HCT116 (cell line): ENCODE data around the gene IL1RAP. TPM values are rescaled to one million over a fixed set of nuclear protein-coding genes. Genes with fewer than 3 reads are reported as not detected.

Source experiments
- ATAC-seq: fragments of 200-7000 bp; cut with Tn5 transposase; 2 replicates; pipeline ENCODE4 v1.9.1; 2020; ENCODE audit warnings: mild to moderate bottlenecking, moderate library complexity
- BruUV-seq: library from RNA; stranded (reverse); fragments of 400-500 nt; replicated peaks from 2 replicates; lab custom pipeline; 2021; lab: Mats Ljungman, UMichigan
- CTCF ChIA-PET: fragments of 300-600 bp; sonication (Branson Sonifier 250); formaldehyde crosslinking; loops from one replicate; lab custom pipeline; 2021; ENCODE audit warnings: antibody characterized with exemption; lab: Charles Lee
- POLR2A ChIA-PET: fragments of 300-600, 350-600 bp; sonication (Branson Sonifier 250); formaldehyde crosslinking; loops from one replicate; lab custom pipeline; 2021; ENCODE audit warnings: antibody characterized with exemption; lab: Charles Lee
- RAD21 ChIA-PET, 2 experiments: fragments of 300-600 bp; sonication (Branson Sonifier 250); formaldehyde crosslinking; loops; one replicate each; lab custom pipeline; 2023; ENCODE audit warnings: low total read pairs in 2 of 2; ENCODE audit not compliant: uncharacterized antibody in 2 of 2, unreplicated experiment in 2 of 2, low non-redundant PET in 1 of 2; lab: Charles Lee
- DNase-seq: peaks from one replicate; pipeline ENCODE4 v3.0.0-alpha.2; 2010; ENCODE audit warnings: low read depth, low spot score
- H2AFZ ChIP-seq: fragments of 200-600 bp; shearing (Covaris generic), sonication (generic); 2 replicates; pipeline ENCODE4 v1.6.1; 2017; ENCODE audit warnings: low read depth, mixed run types, mixed read lengths, antibody characterized with exemption, low read length; ENCODE audit not compliant: poor library complexity, severe bottlenecking
- H3K27ac ChIP-seq: 2 replicates; pipeline ENCODE4 v1.5.1; 2012; ENCODE audit warnings: low read depth, low read length
- H3K27me3 ChIP-seq: fragments of 200-600 bp; sonication (generic); 2 replicates; pipeline ENCODE4 v1.6.1; 2016; ENCODE audit warnings: mixed run types, low read length, mixed read lengths; ENCODE audit not compliant: insufficient read depth
- H3K36me3 ChIP-seq, 2 experiments: fragments of 200-500 bp in 1 of 2; fragments of 200-600 bp in 1 of 2; sonication (Bioruptor generic) in 1 of 2; sonication (generic) in 1 of 2; 2 replicates each; pipeline versions ENCODE4 v1.5.1 to v1.6.1; 2014 to 2016; ENCODE audit warnings: low read length in 2 of 2, inconsistent platforms in 1 of 2, mixed read lengths in 1 of 2, mixed run types in 1 of 2; ENCODE audit not compliant: insufficient read depth in 2 of 2, control insufficient read depth in 1 of 2
- H3K4me1 ChIP-seq, 2 experiments: fragments of 200-600 bp in 1 of 2; sonication (generic) in 1 of 2; 2 replicates each; pipeline versions ENCODE4 v1.5.1 to v1.6.1; 2012 to 2017; ENCODE audit warnings: low read length in 2 of 2, inconsistent platforms in 1 of 2, mild to moderate bottlenecking in 1 of 2, mixed read lengths in 1 of 2, mixed run types in 1 of 2, moderate library complexity in 1 of 2; ENCODE audit not compliant: insufficient read depth in 2 of 2, control insufficient read depth in 1 of 2
- H3K4me2 ChIP-seq: fragments of 200-600 bp; sonication (generic); 2 replicates; pipeline ENCODE4 v1.6.1; 2017; ENCODE audit warnings: mixed run types, low read length, mixed read lengths
- H3K4me3 ChIP-seq, 2 experiments: fragments of 200-600 bp in 1 of 2; sonication (generic) in 1 of 2; replicated peaks in 1 of 2; 2 replicates each; pipeline ENCODE4 v1.5.1; 2011 to 2016; ENCODE audit warnings: low read length in 2 of 2, control low read depth in 1 of 2, low read depth in 1 of 2, mild to moderate bottlenecking in 1 of 2, mixed read lengths in 1 of 2, mixed run types in 1 of 2
- H3K79me2 ChIP-seq: fragments of 200-600 bp; sonication (generic); 2 replicates; pipeline ENCODE4 v1.6.1; 2017; ENCODE audit warnings: mild to moderate bottlenecking, mixed run types, low read length, moderate library complexity, mixed read lengths; ENCODE audit not compliant: insufficient read depth
- H3K9ac ChIP-seq: fragments of 200-600 bp; sonication (generic); 2 replicates; pipeline ENCODE4 v1.6.1; 2016; ENCODE audit warnings: low read length, mixed read lengths
- H3K9me2 ChIP-seq: fragments of 200-600 bp; sonication (generic), shearing (Covaris generic); 2 replicates; pipeline ENCODE4 v1.6.1; 2017; ENCODE audit warnings: mixed run types, mild to moderate bottlenecking, moderate library complexity; ENCODE audit not compliant: insufficient read depth
- H3K9me3 ChIP-seq, 2 experiments: fragments of 200-500 bp in 1 of 2; fragments of 200-600 bp in 1 of 2; sonication (Bioruptor generic) in 1 of 2; sonication (generic) in 1 of 2; 2 replicates each; pipeline ENCODE4 v1.6.1; 2014 to 2017; ENCODE audit warnings: low read length in 2 of 2, mixed read lengths in 2 of 2, inconsistent platforms in 1 of 2, low read depth in 1 of 2, mild to moderate bottlenecking in 1 of 2, mixed run types in 1 of 2, moderate library complexity in 1 of 2; ENCODE audit not compliant: control insufficient read depth in 1 of 2, insufficient read depth in 1 of 2
- H4K20me1 ChIP-seq: fragments of 200-600 bp; sonication (generic), shearing (Covaris generic); 2 replicates; pipeline ENCODE4 v1.6.1; 2017; ENCODE audit warnings: mixed run types, mild to moderate bottlenecking, moderate library complexity; ENCODE audit not compliant: insufficient read depth
- CBX3 ChIP-seq: IDR thresholded peaks from 2 replicates; pipeline ENCODE4 v1.6.1; 2012; ENCODE audit warnings: low read depth
- EGR1 ChIP-seq: IDR thresholded peaks from 2 replicates; pipeline ENCODE4 v1.6.1; 2012; ENCODE audit warnings: low read depth
- ELF1 ChIP-seq: IDR thresholded peaks from 2 replicates; pipeline ENCODE4 v1.6.1; 2012; ENCODE audit warnings: low read depth, borderline replicate concordance
- EZH2phosphoT487 ChIP-seq: fragments of 200-600 bp; IDR thresholded peaks from 2 replicates; pipeline ENCODE4 v1.6.1; 2018; ENCODE audit warnings: antibody characterized with exemption, borderline replicate concordance
- JUND ChIP-seq: IDR thresholded peaks from 2 replicates; pipeline ENCODE4 v1.6.1; 2012
- POLR2A ChIP-seq: IDR thresholded peaks from 2 replicates; pipeline ENCODE4 v1.7.0; 2011; ENCODE audit warnings: borderline replicate concordance; ENCODE audit not compliant: insufficient read depth, insufficient read length; ENCODE audit errors: extremely low read depth
- RAD21 ChIP-seq: IDR thresholded peaks from 2 replicates; pipeline ENCODE4 v1.6.1; 2012; ENCODE audit warnings: low read depth, mild to moderate bottlenecking
- SIN3A ChIP-seq: IDR thresholded peaks from 2 replicates; pipeline ENCODE4 v1.6.1; 2012; ENCODE audit warnings: low read depth
- SP1 ChIP-seq: IDR thresholded peaks from 2 replicates; pipeline ENCODE4 v1.6.1; 2012; ENCODE audit warnings: low read depth
- SRF ChIP-seq: IDR thresholded peaks from 2 replicates; pipeline ENCODE4 v1.6.1; 2012; ENCODE audit warnings: low read depth
- intact Hi-C: fragments of 100-400 bp; cut with micrococcal nuclease; formaldehyde crosslinking; loops from 2 replicates; pipeline ENCODE4 v1.10.0; 2022
- total RNA-seq: library from RNA; stranded (reverse); gene quantifications from one replicate; pipeline ENCODE4 v1.2.1, GENCODE V29; 2021; ENCODE audit not compliant: unreplicated experiment
- TF ChIP-seq, protein P1 (sequence below): IDR thresholded peaks from 2 replicates; pipeline ENCODE4 v1.6.1; 2012
- TF ChIP-seq, protein P2 (sequence below): IDR thresholded peaks from 2 replicates; pipeline ENCODE4 v1.6.1; 2011; ENCODE audit warnings: mild to moderate bottlenecking, low read length, moderate library complexity; ENCODE audit not compliant: insufficient replicate concordance; ENCODE audit errors: extremely low read depth
- TF ChIP-seq, protein P3 (sequence below), 3 experiments: fragments of 200-600 bp in 1 of 3; sonication (generic) in 1 of 3; IDR thresholded peaks in 2 of 3; conservative IDR thresholded peaks in 1 of 3; 2 replicates each; pipeline ENCODE4 v1.5.1; 2012 to 2017; ENCODE audit warnings: low read depth in 2 of 3, low read length in 2 of 3, antibody characterized with exemption in 1 of 3, borderline replicate concordance in 1 of 3, control low read depth in 1 of 3, mild to moderate bottlenecking in 1 of 3, mixed read lengths in 1 of 3, mixed run types in 1 of 3, moderate library complexity in 1 of 3; ENCODE audit not compliant: insufficient read depth in 1 of 3

Gene IL1RAP
- total RNA-seq, 1 experiment from 2014 or later, result 5.8 TPM

DNA sequence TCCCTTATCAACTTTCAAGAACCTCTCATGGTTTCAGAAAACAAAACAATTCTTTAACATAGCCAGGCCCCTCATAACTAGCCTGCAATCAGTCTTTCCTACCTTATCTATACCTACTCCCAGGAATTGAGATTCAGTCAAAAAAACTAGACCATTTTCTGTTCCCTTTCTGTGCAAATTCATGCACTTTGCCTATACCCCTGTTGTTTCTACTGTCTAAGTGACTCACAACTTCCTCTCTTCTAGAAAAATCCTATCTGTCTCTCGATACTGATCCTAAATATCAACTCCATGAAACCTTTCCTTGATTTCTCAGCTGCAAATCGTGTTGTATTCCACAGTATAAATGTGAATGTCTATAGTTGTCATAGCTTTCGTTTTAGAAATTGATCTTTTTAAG is 10.9 kb upstream of the IL1RAP start:
- no peak for ATAC-seq
- Histone ChIP-seq H3K9me3 (no peaks in the 10 kb centered on the region), H3K79me2 (no peaks in the 10 kb centered on the region), H3K27ac (no peak overlapping the region), H3K27me3 (no peaks in the 10 kb centered on the region), H2AFZ (no peak overlapping the region), H3K9ac (no peak overlapping the region), H3K4me3 (no peak overlapping the region), H3K36me3 (no peaks in the 10 kb centered on the region), H3K4me1 (no peaks in the 10 kb centered on the region), H3K4me2 (no peak overlapping the region), H3K9me2 (no peaks in the 10 kb centered on the region), H4K20me1 (no peaks in the 10 kb centered on the region)
- ChIA-PET POLR2A (no interaction called here), RAD21 (no interaction called here), CTCF (no interaction called here)
- intact Hi-C loops, result no loop called here
- DNase-seq, result no peak
- TF ChIP-seq SP1 (no peak), POLR2A (no peak), JUND (no peak), SRF (no peak), RAD21 (no peak), CBX3 (no peak), ELF1 (no peak), SIN3A (no peak), EZH2phosphoT487 (no peak), EGR1 (no peak)
- TF ChIP-seq, protein P1, sequence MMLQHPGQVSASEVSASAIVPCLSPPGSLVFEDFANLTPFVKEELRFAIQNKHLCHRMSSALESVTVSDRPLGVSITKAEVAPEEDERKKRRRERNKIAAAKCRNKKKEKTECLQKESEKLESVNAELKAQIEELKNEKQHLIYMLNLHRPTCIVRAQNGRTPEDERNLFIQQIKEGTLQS, result no peak
- TF ChIP-seq, protein P2, sequence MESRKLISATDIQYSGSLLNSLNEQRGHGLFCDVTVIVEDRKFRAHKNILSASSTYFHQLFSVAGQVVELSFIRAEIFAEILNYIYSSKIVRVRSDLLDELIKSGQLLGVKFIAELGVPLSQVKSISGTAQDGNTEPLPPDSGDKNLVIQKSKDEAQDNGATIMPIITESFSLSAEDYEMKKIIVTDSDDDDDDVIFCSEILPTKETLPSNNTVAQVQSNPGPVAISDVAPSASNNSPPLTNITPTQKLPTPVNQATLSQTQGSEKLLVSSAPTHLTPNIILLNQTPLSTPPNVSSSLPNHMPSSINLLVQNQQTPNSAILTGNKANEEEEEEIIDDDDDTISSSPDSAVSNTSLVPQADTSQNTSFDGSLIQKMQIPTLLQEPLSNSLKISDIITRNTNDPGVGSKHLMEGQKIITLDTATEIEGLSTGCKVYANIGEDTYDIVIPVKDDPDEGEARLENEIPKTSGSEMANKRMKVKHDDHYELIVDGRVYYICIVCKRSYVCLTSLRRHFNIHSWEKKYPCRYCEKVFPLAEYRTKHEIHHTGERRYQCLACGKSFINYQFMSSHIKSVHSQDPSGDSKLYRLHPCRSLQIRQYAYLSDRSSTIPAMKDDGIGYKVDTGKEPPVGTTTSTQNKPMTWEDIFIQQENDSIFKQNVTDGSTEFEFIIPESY, result no peak
- TF ChIP-seq, protein P3, sequence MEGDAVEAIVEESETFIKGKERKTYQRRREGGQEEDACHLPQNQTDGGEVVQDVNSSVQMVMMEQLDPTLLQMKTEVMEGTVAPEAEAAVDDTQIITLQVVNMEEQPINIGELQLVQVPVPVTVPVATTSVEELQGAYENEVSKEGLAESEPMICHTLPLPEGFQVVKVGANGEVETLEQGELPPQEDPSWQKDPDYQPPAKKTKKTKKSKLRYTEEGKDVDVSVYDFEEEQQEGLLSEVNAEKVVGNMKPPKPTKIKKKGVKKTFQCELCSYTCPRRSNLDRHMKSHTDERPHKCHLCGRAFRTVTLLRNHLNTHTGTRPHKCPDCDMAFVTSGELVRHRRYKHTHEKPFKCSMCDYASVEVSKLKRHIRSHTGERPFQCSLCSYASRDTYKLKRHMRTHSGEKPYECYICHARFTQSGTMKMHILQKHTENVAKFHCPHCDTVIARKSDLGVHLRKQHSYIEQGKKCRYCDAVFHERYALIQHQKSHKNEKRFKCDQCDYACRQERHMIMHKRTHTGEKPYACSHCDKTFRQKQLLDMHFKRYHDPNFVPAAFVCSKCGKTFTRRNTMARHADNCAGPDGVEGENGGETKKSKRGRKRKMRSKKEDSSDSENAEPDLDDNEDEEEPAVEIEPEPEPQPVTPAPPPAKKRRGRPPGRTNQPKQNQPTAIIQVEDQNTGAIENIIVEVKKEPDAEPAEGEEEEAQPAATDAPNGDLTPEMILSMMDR (IDR thresholded peaks at IDR 0.05 in 2 of 3, conservative IDR thresholded peaks at IDR 0.05 in 1 of 3; ENCODE audit: borderline replicate concordance in 1 of 3, insufficient read depth in 1 of 3, low read depth in 2 of 3, low read length in 2 of 3), result no peak
- BruUV-seq, result no TSS peak
